Astrocyte (in vitro differentiated cells and primary cell): ENCODE measurements around the gene EMC8.

Experiments used
- EZH2 ChIP-seq: IDR thresholded peaks from 2 replicates; pipeline ENCODE4 v1.6.1; 2012; ENCODE audit warnings: mild to moderate bottlenecking, low read length, inconsistent platforms; ENCODE audit not compliant: insufficient read depth
- TF ChIP-seq, protein P1 (sequence below): IDR thresholded peaks from 2 replicates; pipeline ENCODE4 v1.5.1; 2011; ENCODE audit warnings: low read depth, mild to moderate bottlenecking, inconsistent platforms, low read length, moderate library complexity; ENCODE audit not compliant: insufficient read depth

DNA sequence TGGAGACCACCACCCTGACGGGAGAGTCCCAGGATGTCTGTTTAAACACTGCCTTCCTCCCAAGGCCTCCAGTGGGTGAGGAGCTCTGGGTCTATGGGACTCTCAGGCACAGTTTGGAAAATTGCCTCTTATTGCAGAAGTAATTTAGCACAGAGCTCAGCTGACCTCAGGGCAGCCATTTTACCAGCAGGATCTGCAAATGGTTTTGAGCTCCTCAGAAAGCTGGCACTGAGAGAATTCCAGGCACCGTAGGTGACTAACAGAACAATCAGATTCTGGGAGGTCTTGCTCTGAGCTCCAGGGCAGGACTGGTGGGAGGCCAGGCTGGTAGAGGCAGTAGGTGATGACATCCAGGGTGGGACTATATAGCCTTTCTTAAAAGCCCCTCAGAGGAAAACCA, 31.1 kb downstream of the EMC8 start:
- TF ChIP-seq, protein P1, sequence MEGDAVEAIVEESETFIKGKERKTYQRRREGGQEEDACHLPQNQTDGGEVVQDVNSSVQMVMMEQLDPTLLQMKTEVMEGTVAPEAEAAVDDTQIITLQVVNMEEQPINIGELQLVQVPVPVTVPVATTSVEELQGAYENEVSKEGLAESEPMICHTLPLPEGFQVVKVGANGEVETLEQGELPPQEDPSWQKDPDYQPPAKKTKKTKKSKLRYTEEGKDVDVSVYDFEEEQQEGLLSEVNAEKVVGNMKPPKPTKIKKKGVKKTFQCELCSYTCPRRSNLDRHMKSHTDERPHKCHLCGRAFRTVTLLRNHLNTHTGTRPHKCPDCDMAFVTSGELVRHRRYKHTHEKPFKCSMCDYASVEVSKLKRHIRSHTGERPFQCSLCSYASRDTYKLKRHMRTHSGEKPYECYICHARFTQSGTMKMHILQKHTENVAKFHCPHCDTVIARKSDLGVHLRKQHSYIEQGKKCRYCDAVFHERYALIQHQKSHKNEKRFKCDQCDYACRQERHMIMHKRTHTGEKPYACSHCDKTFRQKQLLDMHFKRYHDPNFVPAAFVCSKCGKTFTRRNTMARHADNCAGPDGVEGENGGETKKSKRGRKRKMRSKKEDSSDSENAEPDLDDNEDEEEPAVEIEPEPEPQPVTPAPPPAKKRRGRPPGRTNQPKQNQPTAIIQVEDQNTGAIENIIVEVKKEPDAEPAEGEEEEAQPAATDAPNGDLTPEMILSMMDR, result no peak
- no peak for TF ChIP-seq EZH2
